HEK293T (cell line): ENCODE results near the gene TPSAB1.

Experiments used
- ELF4 ChIP-seq: fragments of 450-650 bp; IDR thresholded peaks from 2 replicates; pipeline ENCODE4 v1.6.1; 2017; ENCODE audit warnings: antibody characterized with exemption
- NFRKB ChIP-seq: fragments of 450-650 bp; IDR thresholded peaks from 2 replicates; pipeline ENCODE4 v1.6.1; 2016; ENCODE audit warnings: mild to moderate bottlenecking, moderate library complexity
- SP1 ChIP-seq: fragments of 450-650 bp; IDR thresholded peaks from 2 replicates; pipeline ENCODE4 v1.6.1; 2017

GRCh38 chr16:1278477-1278876, 38.0 kb downstream of the TPSAB1 start:
- TF ChIP-seq SP1 (no peak), NFRKB (no peak), ELF4 (no peak)
